Measurements from ENCODE around the gene HAS3.

Gene HAS3

GRCh38 chr16:69093974-69094373 lies 11.5 kb upstream of the HAS3 start:
- DNase-seq: peak; percentile 75

GRCh38 chr16:69094501-69094900 lies 11.0 kb upstream of the HAS3 start:
- DNase-seq: no peak

GRCh38 chr16:69095193-69095592 lies 10.3 kb upstream of the HAS3 start:
- peak; percentile 67 for DNase-seq

GRCh38 chr16:69100071-69100691 lies 5.3 kb upstream of the HAS3 start:
- DNase-seq: peak; percentile 63

- DNase-seq: no peak
These were observed 1.2 kb downstream of the HAS3 start for GRCh38 chr16:69106491-69107315.

GRCh38 chr16:69107316-69107962 lies 2.0 kb downstream of the HAS3 start:
- DNase-seq: no peak

GRCh38 chr16:69108064-69108904 lies 2.8 kb downstream of the HAS3 start:
- DNase-seq: no peak

- DNase-seq: no peak
These were observed 3.4 kb downstream of the HAS3 start for GRCh38 chr16:69108905-69109252.

GRCh38 chr16:69109486-69110270 lies 4.2 kb downstream of the HAS3 start:
- no peak for DNase-seq

GRCh38 chr16:69110406-69110805 lies 5.0 kb downstream of the HAS3 start:
- no peak for DNase-seq

- DNase-seq: no peak
These were observed 5.9 kb downstream of the HAS3 start for GRCh38 chr16:69111216-69111875.

GRCh38 chr16:69111876-69112230 lies 6.4 kb downstream of the HAS3 start:
- no peak for DNase-seq

GRCh38 chr16:69112285-69113129 lies 7.1 kb downstream of the HAS3 start:
- DNase-seq: no peak

- DNase-seq: no peak
These were observed 7.8 kb downstream of the HAS3 start for GRCh38 chr16:69113216-69113615.

GRCh38 chr16:69114346-69114975 lies 9.0 kb downstream of the HAS3 start:
- DNase-seq: no peak

- DNase-seq: no peak
These were observed 9.5 kb downstream of the HAS3 start for GRCh38 chr16:69114976-69115355.

- no peak for DNase-seq
These were observed 9.9 kb downstream of the HAS3 start for GRCh38 chr16:69115361-69115760.

GRCh38 chr16:69115837-69116236 lies 10.4 kb downstream of the HAS3 start:
- no peak for DNase-seq

GRCh38 chr16:69116256-69116875 lies 10.9 kb downstream of the HAS3 start:
- no peak for DNase-seq

GRCh38 chr16:69116906-69117305 lies 11.5 kb downstream of the HAS3 start:
- no peak for DNase-seq
